Uterus (tissue), 4 donors: ENCODE measurements around the gene LILRB5. TPM values are rescaled to one million over a fixed set of nuclear protein-coding genes. Genes with fewer than 3 reads are reported as not detected.
"Not testable (repeated sequence)": the region's sequence is repeated elsewhere in the genome, so short reads cannot be mapped to it uniquely, and the experiment has no call there.

Experiments
- DNase-seq, 2 donors: peaks; one replicate each; pipeline ENCODE4 v3.0.0-alpha.2; 2019 to 2020
- H3K27ac ChIP-seq, 2 donors: fragments of 200-600 bp; sonication (generic); 1 replicate in 1 of 2; 2 replicates in 1 of 2; pipeline ENCODE4 v1.5.1; 2016 to 2018
- H3K27me3 ChIP-seq, 2 donors: fragments of 200-600 bp; sonication (generic); one replicate each; pipeline ENCODE4 v1.5.1; 2018 to 2019; ENCODE audit warnings: control low read depth in 1 of 2
- H3K36me3 ChIP-seq, 2 donors: fragments of 200-600 bp; sonication (generic); one replicate each; pipeline ENCODE4 v1.5.1; 2019; ENCODE audit warnings: control low read depth in 1 of 2
- H3K4me1 ChIP-seq, 2 donors: fragments of 200-600 bp; sonication (generic); one replicate each; pipeline ENCODE4 v1.5.1; 2018 to 2019; ENCODE audit warnings: control low read depth in 1 of 2
- H3K4me3 ChIP-seq, 2 donors: fragments of 200-600 bp; sonication (generic); 1 replicate in 1 of 2; 2 replicates in 1 of 2; pipeline ENCODE4 v1.5.1; 2018 to 2019; ENCODE audit warnings: mild to moderate bottlenecking in 1 of 2
- H3K9me3 ChIP-seq, 2 donors: fragments of 200-600 bp; sonication (generic); one replicate each; pipeline ENCODE4 v1.5.1; 2019; ENCODE audit warnings: control low read depth in 1 of 2
- POLR2A ChIP-seq, 2 donors: fragments of 450-650 bp; IDR thresholded peaks; one replicate each; pipeline ENCODE4 v1.6.1; 2016; ENCODE audit warnings: antibody characterized with exemption in 2 of 2, mild to moderate bottlenecking in 1 of 2, moderate library complexity in 1 of 2
- intact Hi-C: fragments of 100-400 bp; cut with DNase I; formaldehyde crosslinking; loops from one replicate; pipeline ENCODE4 v1.15.1; 2023; ENCODE audit warnings: low total_unique reads
- total RNA-seq, 4 donors: library from RNA; depleted of rRNA in 3 of 4; stranded (reverse); fragments of >200 nt in 3 of 4; gene quantifications; one replicate each; pipeline versions ENCODE4 v1.1.0 to v1.2.4, GENCODE V29; 2014 to 2023
- TF ChIP-seq, protein P1 (sequence below), 4 experiments: fragments of 200-600 bp in 2 of 4; fragments of 450-650 bp in 2 of 4; sonication (generic) in 2 of 4; IDR thresholded peaks; one replicate each; pipeline ENCODE4 v1.5.1; 2016 to 2019; ENCODE audit warnings: antibody characterized with exemption in 4 of 4, mild to moderate bottlenecking in 2 of 4, moderate library complexity in 1 of 4
- donor health status: DM: yes; HTN: yes; CAD: no.

Gene LILRB5
- total RNA-seq, 4 donors from 2014 or later, result 3.2 to 3.7 (median 3.7) TPM; not detected in 1

DNA sequence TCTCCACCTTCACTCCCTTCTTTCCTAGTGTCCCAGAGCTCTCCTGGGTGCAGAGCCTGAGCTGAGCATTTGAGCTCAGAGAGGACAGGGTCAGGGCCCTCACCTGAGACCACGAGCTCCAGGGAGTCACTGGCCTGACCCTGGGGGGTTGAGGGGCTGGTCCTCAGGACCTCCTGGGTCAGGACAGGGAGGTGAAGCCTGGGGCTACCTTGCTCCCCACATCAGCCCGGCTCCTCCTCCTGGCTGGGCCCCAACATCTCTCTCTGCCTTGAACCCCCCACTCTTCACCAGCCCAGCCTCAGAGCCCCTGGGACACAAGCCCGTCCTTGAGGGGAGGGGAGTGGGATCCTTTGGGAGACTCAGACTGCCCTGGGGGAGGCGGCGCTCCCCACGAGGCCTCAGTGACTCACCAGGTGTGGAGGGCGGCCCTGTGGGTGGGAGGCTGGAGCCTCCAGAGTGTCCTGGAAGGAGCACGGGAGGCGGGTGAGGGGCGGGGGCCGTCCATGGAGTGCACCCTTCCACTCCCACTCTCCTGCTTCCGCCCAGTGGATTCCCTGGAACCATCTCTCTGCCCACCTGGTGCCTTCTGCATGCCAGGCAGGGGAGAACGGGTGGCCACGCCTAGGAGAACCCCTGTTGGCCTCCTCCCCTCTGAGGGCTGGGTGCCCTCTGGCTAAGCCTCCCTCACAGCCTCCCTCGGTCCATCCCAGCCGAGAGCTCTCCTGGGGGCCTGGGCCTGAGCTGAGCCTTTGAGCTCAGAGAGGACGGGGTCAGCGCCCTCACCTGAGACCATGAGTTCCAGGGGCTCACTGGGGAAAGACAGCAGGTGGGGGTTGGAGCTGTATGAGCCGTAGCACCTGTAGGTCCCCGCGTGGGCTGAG is 17.3 kb downstream of the LILRB5 start:
- H3K4me1 ChIP-seq, H3K4me3 ChIP-seq, H3K27me3 ChIP-seq, DNase-seq, intact Hi-C loops, H3K9me3 ChIP-seq, H3K27ac ChIP-seq, H3K36me3 ChIP-seq: not testable (repeated sequence)

DNA sequence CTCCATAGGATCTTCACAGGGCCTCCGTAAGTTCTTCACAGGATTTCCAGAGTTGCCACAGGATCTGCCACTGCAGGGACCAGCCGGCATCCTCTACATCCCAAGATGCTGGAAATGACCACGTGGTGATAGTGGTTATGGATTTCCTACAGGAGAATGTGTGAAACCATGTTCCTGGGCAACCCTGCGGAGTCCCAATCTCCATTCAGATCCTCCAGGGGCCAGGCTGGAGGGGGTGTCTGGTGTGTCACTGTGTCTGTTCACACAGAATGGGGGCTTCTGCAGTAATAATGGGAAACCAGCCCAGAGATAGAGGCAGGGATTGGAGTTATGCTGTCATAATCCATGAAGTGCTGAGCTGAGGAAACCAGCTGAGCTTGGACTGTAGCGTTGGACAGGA is 23.1 kb downstream of the LILRB5 start:
- TF ChIP-seq, protein P1, sequence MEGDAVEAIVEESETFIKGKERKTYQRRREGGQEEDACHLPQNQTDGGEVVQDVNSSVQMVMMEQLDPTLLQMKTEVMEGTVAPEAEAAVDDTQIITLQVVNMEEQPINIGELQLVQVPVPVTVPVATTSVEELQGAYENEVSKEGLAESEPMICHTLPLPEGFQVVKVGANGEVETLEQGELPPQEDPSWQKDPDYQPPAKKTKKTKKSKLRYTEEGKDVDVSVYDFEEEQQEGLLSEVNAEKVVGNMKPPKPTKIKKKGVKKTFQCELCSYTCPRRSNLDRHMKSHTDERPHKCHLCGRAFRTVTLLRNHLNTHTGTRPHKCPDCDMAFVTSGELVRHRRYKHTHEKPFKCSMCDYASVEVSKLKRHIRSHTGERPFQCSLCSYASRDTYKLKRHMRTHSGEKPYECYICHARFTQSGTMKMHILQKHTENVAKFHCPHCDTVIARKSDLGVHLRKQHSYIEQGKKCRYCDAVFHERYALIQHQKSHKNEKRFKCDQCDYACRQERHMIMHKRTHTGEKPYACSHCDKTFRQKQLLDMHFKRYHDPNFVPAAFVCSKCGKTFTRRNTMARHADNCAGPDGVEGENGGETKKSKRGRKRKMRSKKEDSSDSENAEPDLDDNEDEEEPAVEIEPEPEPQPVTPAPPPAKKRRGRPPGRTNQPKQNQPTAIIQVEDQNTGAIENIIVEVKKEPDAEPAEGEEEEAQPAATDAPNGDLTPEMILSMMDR (IDR thresholded peaks at IDR 0.05), result no peak
- TF ChIP-seq POLR2A (IDR thresholded peaks at IDR 0.05), result no peak
- H3K9me3 ChIP-seq, result no peaks in the 10 kb centered on the region
- no peaks in the 10 kb centered on the region for H3K27me3 ChIP-seq
- DNase-seq, result no peak
- H3K27ac ChIP-seq, result no peak overlapping the region
- intact Hi-C loops, result no loop called here
- no peaks in the 10 kb centered on the region for H3K4me1 ChIP-seq
- no peaks in the 10 kb centered on the region for H3K36me3 ChIP-seq
- no peak overlapping the region for H3K4me3 ChIP-seq

DNA sequence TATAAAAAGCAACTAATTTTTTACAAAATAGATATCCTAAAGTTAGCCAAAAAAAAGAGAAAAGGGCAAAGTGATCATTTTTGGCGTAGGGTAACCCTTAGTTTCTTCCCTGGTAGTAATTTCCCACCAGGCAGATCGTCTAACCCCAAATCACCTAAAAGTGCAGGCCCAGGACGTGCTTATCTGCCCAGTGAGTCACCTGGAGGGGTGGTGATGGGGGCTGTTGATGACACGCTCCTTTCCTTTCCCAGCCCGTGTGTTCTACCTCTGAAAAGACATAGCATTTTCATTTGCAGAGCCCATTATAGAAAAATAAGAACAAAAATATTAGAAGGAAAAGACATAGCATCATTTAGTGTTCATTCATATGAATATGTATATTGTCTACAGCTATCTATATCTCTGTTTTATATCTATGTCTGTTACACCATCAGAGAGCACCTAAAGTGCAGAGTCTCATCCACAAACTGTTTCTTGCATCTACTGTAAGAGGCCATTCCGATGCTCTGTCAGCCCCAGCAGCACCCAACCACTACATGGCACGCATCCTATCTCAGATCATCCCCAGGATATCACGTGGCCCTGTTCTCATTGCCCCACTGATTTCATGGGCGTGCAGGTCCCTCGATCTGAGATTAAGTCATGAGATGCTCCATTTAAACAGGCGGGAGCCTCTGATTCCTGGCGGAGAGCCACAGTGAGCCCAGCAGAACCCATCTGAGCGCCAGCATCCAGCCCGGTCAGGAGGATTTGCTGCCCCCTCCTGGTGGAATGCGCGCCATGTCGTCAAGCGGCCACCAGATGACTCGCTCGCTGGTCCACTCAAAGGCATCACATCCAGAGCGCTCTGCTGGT is 25.8 kb downstream of the LILRB5 start:
- TF ChIP-seq POLR2A (IDR thresholded peaks at IDR 0.05), result no peak
- TF ChIP-seq, protein P1 (IDR thresholded peaks at IDR 0.05), result peak; percentile 68 to 78 (median 72)
- Histone ChIP-seq H3K27ac (no peak overlapping the region), H3K36me3 (no peaks in the 10 kb centered on the region), H3K9me3 (no peaks in the 10 kb centered on the region), H3K4me3 (no peak overlapping the region), H3K27me3 (no peaks in the 10 kb centered on the region), H3K4me1 (no peaks in the 10 kb centered on the region)
- peak; percentile 71 to 83 for DNase-seq
- intact Hi-C loops, result no loop called here

DNA sequence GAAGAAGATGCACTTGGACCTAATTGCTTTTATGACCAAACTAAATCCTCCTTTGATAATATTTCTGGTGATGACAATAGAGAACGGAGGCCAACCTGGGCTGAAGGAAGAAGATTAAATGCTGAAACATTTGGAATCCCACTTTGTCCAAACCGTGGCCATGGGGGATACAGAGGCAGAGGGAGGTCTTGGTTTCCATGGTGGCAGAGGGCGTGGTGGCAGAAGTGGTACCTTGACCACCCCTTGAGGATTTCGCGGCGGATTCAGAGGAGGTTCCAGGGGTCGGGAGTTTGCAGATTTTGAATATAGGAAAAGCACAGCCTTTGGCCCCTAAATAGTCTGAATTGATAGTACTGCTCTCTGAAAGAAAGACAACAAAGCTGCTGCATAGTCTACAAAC is 27.0 kb downstream of the LILRB5 start:
- intact Hi-C loops, result no loop called here
- DNase-seq, result no peak
- Histone ChIP-seq H3K9me3 (no peaks in the 10 kb centered on the region), H3K4me3 (no peak overlapping the region), H3K27ac (no peak overlapping the region), H3K27me3 (no peaks in the 10 kb centered on the region), H3K4me1 (no peaks in the 10 kb centered on the region), H3K36me3 (no peaks in the 10 kb centered on the region)
- no peak for TF ChIP-seq POLR2A (IDR thresholded peaks at IDR 0.05)
- TF ChIP-seq, protein P1 (IDR thresholded peaks at IDR 0.05), result no peak

DNA sequence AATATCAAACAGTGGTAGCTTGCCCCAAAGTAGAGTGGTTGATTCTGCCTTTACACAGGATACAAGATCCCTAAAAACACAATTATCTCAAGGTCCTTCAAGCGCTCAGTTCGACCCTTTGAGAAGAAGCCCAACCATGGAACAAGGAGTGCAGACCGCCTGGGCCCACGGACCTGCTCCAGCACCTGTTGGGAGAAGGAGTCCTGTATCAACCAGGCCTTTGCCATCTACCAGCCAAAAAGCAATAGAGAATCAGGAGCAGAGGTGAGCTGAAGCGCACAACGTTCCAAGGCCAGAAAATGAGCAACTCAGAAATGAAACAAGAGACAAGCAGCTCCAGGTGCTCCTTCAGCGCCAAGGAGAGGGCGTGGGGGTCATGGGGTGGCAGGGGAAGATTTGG is 27.9 kb downstream of the LILRB5 start:
- no peak for DNase-seq
- H3K4me3 ChIP-seq, result no peak overlapping the region
- TF ChIP-seq POLR2A (IDR thresholded peaks at IDR 0.05), result no peak
- TF ChIP-seq, protein P1 (IDR thresholded peaks at IDR 0.05), result no peak
- no peak overlapping the region for H3K27ac ChIP-seq
- H3K27me3 ChIP-seq, result no peaks in the 10 kb centered on the region
- H3K9me3 ChIP-seq, result no peaks in the 10 kb centered on the region
- H3K4me1 ChIP-seq, result no peaks in the 10 kb centered on the region
- intact Hi-C loops, result loop anchor here (5.0 kb wide), 1 partner anchor 57 kb away; the partner anchor contains the start of gene TMC4
- no peaks in the 10 kb centered on the region for H3K36me3 ChIP-seq

DNA sequence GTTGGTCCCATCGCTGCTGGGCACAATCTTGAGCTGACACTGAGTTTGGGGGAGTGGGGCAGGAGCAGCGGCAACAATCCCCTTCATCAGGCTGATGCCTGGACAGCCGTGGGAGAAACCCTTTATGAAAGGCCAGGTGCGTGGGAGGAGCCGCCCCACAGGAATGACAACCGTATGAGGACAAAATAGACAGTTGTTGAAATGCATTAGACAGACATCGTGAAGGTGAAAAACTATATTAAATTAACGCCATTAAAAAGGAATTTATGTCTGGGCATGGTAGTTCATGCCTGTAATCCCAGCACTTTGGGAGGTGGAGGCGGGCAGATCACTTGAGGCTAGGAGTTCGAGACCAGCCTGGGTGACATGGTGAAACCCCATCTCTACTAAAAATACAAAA is 32.5 kb downstream of the LILRB5 start:
- H3K27ac ChIP-seq, H3K4me3 ChIP-seq, H3K27me3 ChIP-seq, H3K9me3 ChIP-seq, H3K36me3 ChIP-seq, H3K4me1 ChIP-seq, DNase-seq: not testable (repeated sequence)
- intact Hi-C loops, result loop anchor here (5.0 kb wide), 1 partner anchor 52 kb away; the partner anchor contains the start of gene TMC4

DNA sequence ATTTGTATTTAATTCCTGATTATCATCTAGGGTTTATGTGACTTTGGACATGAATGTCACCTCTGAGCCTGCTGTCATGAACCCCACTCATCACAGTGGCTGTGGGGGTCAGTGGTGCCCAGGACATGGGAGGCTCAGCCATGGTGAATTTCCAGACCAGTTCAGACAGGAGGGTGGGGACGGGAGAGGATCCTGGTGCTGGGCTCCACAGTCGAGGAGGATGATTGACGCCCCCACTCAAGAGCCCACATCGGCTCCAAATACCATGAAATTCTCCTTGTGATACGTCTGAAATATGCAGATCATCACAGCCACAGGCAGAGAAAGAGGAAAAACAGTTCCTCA is 33.2 kb downstream of the LILRB5 start:
- not testable (repeated sequence) for DNase-seq, H3K4me1 ChIP-seq

DNA sequence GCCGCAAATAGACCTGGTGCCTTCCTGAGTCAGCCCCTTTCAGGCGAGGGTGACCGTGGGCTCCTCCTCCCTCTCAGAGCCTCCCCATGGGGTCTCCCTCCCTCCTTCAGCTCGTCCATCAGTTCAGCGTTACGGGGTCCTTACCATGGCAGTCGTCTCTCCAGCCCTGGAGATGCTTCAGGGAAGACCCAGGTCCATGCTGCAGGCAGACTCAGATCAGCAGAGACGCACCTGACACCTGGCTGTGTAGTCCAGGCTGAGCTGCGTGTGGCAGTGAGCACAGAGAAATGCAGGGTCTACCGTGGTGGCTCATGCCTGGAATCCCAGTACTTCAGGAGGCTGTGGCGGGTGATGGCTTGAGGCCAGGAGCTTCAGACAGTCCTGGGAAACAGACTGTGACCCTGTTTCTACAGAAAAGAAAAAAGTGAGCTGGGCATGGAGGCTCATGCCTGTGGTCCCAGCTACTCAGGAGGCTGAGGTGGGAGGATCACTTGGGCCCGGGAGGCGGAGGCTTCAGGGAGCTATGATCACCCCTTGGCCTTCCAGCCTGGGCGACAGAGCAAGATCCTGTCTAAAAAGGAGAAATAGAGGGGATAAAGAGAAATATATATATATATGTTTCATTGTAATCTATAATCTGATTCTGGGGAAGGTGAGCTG is 33.7 kb downstream of the LILRB5 start:
- H3K4me1 ChIP-seq, H3K27me3 ChIP-seq, intact Hi-C loops, H3K4me3 ChIP-seq, H3K9me3 ChIP-seq, H3K27ac ChIP-seq, H3K36me3 ChIP-seq, DNase-seq: not testable (repeated sequence)

More for the DNA sequence above, 33.2 kb downstream of the LILRB5 start:
- H3K4me3 ChIP-seq, H3K27me3 ChIP-seq, H3K9me3 ChIP-seq, H3K27ac ChIP-seq, H3K36me3 ChIP-seq, intact Hi-C loops: not testable (repeated sequence)
